Mucosa of descending colon (tissue), 3 donors: ENCODE data around the gene CEBPB. TPM values are rescaled to one million over a fixed set of nuclear protein-coding genes. Genes with fewer than 3 reads are reported as not detected.

ENCODE experiments used
- ATAC-seq: fragments of 200-7000 bp; cut with Tn5 transposase; one replicate; pipeline ENCODE4 v1.9.1; 2020; ENCODE audit warnings: mild to moderate bottlenecking, moderate library complexity
- DNase-seq, 3 donors: peaks; one replicate each; pipeline ENCODE4 v3.0.0-alpha.2; 2020
- H3K36me3 ChIP-seq: fragments of 200-600 bp; one replicate; pipeline ENCODE4 v1.8.0; 2021; ENCODE audit warnings: low read depth, mild to moderate bottlenecking
- H3K4me1 ChIP-seq: fragments of 200-600 bp; one replicate; pipeline ENCODE4 v1.8.0; 2021; ENCODE audit warnings: low read depth, mild to moderate bottlenecking
- H3K4me3 ChIP-seq: fragments of 200-600 bp; one replicate; pipeline ENCODE4 v1.8.0; 2021; ENCODE audit warnings: mild to moderate bottlenecking
- H3K9me3 ChIP-seq: fragments of 200-600 bp; one replicate; pipeline ENCODE4 v1.8.0; 2021; ENCODE audit warnings: mild to moderate bottlenecking
- CTCF ChIP-seq: fragments of 200-600 bp; IDR thresholded peaks from one replicate; pipeline ENCODE4 v1.8.0; 2022; ENCODE audit warnings: antibody characterized with exemption, mild to moderate bottlenecking
- intact Hi-C, 2 donors: fragments of 100-400 bp; cut with DNase I in 1 of 2; cut with micrococcal nuclease in 1 of 2; formaldehyde crosslinking; loops; one replicate each; pipeline versions ENCODE4 v1.11.0 to v1.11.1; 2022; cut with DNase I, micrococcal nuclease
- total RNA-seq, 3 donors: library from RNA; stranded (reverse); fragmentation: NEBNext Ultra II Directional in 2 of 3; extraction: Animal tissue kit (Norgen Biotek cat#: 25700) in 2 of 3; gene quantifications; one replicate each; pipeline versions ENCODE4 v1.2.1 to v1.2.4, GENCODE V29; 2021 to 2023
- donor health status: DM: no; HTN: no; CAD: no; lungs with moderate emphysema.
- donor health status: DM: no; HTN: no; CAD: no.
- donor health status: DM: no; HTN: yes; CAD: no.

CEBPB gene
- total RNA-seq, 3 donors from 2014 or later: 20.2 to 86.7 (median 41.3) TPM

- Histone ChIP-seq H3K4me1 (no peaks in the 10 kb centered on the region), H3K9me3 (no peaks in the 10 kb centered on the region), H3K36me3 (no peaks in the 10 kb centered on the region), H3K4me3 (no peak overlapping the region)
- intact Hi-C loops: no loop called here
- TF ChIP-seq CTCF: no peak
- ATAC-seq: peak; percentile 74
- no peak for DNase-seq
These were observed 38.6 kb downstream of the CEBPB start for GRCh38 chr20:50229156-50229607.

DNA sequence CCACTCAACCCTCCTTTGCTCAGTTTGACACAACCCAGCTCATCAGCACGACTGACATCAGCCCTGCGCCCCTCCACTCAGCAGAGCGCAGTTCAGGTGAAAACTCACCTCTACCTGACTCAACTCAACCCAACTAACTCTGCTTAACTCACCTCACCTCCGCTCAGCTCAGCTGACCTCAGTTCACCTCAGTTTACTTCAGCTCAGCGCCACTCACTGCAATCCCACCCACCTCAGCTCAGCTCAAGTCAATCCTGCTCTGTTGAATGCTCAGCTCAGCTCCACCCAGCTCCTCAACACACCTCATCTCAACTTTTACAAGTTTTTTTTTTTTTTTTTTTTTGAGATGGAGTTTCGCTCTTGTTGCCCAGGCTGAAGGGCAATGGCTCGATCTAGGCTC lies 39.6 kb downstream of the CEBPB start:
- ATAC-seq: no peak
- H3K36me3 ChIP-seq: no peaks in the 10 kb centered on the region
- TF ChIP-seq CTCF: no peak
- H3K4me3 ChIP-seq: no peak overlapping the region
- intact Hi-C loops: no loop called here
- H3K9me3 ChIP-seq: no peaks in the 10 kb centered on the region
- DNase-seq: no peak
- no peaks in the 10 kb centered on the region for H3K4me1 ChIP-seq

- H3K9me3 ChIP-seq: no peaks in the 10 kb centered on the region
- no peaks in the 10 kb centered on the region for H3K36me3 ChIP-seq
- no peak overlapping the region for H3K4me3 ChIP-seq
- ATAC-seq (no peak), DNase-seq (no peak)
- intact Hi-C loops: no loop called here
- no peaks in the 10 kb centered on the region for H3K4me1 ChIP-seq
- no peak for TF ChIP-seq CTCF
These were observed 40.4 kb downstream of the CEBPB start for GRCh38 chr20:50230871-50231560.

GRCh38 chr20:50231854-50232253 lies 41.2 kb downstream of the CEBPB start:
- no peak overlapping the region for H3K4me3 ChIP-seq
- no peaks in the 10 kb centered on the region for H3K36me3 ChIP-seq
- no peaks in the 10 kb centered on the region for H3K9me3 ChIP-seq
- H3K4me1 ChIP-seq: no peaks in the 10 kb centered on the region
- ATAC-seq (no peak), DNase-seq (no peak)
- TF ChIP-seq CTCF: no peak
- intact Hi-C loops: no loop called here

DNA sequence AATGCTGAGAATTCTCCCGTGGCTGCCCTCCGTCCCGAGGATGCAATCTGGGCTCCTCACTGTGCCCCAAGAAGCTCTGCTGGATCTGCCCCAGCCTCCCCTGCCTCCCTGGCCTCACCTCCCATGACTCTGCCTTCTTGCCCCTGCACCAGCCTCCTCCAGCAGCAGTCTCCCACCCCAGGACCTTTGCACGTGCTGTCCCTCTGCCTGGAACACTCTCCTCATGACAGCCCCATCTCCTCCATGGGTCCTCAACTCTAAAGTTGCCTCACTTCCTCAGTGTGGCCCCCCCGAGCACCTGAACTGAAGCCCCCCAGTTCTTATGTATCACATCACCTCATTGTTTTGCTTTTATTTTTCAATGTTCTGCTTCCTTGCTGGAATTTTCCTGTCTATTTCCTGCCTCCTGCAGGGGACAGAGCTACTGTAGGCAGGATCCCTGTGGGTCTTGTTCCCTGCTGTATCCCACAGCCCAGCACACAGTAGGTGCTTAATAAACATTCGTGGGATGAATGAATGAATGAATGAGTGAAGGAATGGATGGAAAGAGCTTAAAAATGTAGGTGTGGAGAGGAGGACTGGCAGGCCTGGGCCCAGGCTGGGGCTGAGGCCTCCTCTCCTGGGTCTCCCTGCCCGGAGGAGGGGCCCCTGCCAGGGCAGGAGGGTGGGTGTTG lies 42.2 kb downstream of the CEBPB start:
- Histone ChIP-seq H3K4me1 (no peaks in the 10 kb centered on the region), H3K4me3 (no peak overlapping the region), H3K36me3 (no peaks in the 10 kb centered on the region), H3K9me3 (no peaks in the 10 kb centered on the region)
- no peak for DNase-seq
- no peak for TF ChIP-seq CTCF
- no peak for ATAC-seq
- intact Hi-C loops: no loop called here
